IMR-90 (cell line): ENCODE measurements around the gene ZNF513. TPM values are rescaled to one million over a fixed set of nuclear protein-coding genes. Genes with fewer than 3 reads are reported as not detected.
A peak's percentile ranks its signal among the peaks of the same experiment; 100 is the strongest.

Experiments
- ATAC-seq: fragments of 200-7000 bp; cut with Tn5 transposase; 2 replicates; pipeline ENCODE4 v1.9.1; 2020; ENCODE audit warnings: low read depth, mild to moderate bottlenecking, moderate library complexity
- BruUV-seq: library from RNA; stranded (reverse); fragments of 400-500 nt; replicated peaks from 2 replicates; lab custom pipeline; 2021; lab: Mats Ljungman, UMichigan
- CTCF ChIA-PET: fragments of 300-600 bp; formaldehyde crosslinking; extraction: SDS; loops from one replicate; lab custom pipeline; 2021; ENCODE audit warnings: antibody characterized with exemption; lab: Yijun Ruan, JAX
- POLR2A ChIA-PET: fragments of 300-600 bp; sonication (Branson Sonifier 250); formaldehyde crosslinking; loops from one replicate; lab custom pipeline; 2022; ENCODE audit warnings: antibody characterized with exemption; ENCODE audit not compliant: unreplicated experiment; lab: Charles Lee
- DNase-seq: peaks from one replicate; pipeline ENCODE4 v3.0.0; 2013
- H2AFZ ChIP-seq: replicated peaks from 2 replicates; pipeline ENCODE3; 2013; ENCODE audit warnings: low read length, mild to moderate bottlenecking; ENCODE audit not compliant: poor library complexity
- H2AK5ac ChIP-seq: 2 replicates; pipeline ENCODE4 v1.6.1; 2013; ENCODE audit warnings: low read depth, low read length, inconsistent platforms
- H2AK9ac ChIP-seq: replicated peaks from 2 replicates; pipeline ENCODE3; 2013; ENCODE audit warnings: mild to moderate bottlenecking, low read depth, low read length, moderate library complexity; ENCODE audit not compliant: poor library complexity
- H2BK120ac ChIP-seq: 2 replicates; pipeline ENCODE4 v1.6.1; 2013; ENCODE audit warnings: low read depth, low read length, inconsistent platforms
- H2BK15ac ChIP-seq: 3 replicates; pipeline ENCODE4 v1.6.1; 2013; ENCODE audit warnings: low read depth, low read length, inconsistent platforms
- H2BK20ac ChIP-seq: 2 replicates; pipeline ENCODE4 v1.6.1; 2013; ENCODE audit warnings: low read depth, mild to moderate bottlenecking, inconsistent platforms, low read length, moderate library complexity
- H2BK5ac ChIP-seq: 2 replicates; pipeline ENCODE4 v1.6.1; 2013; ENCODE audit warnings: mild to moderate bottlenecking, low read depth, low read length, inconsistent platforms; ENCODE audit not compliant: poor library complexity, severe bottlenecking
- H3K14ac ChIP-seq: replicated peaks from 2 replicates; pipeline ENCODE4 v1.6.1; 2013; ENCODE audit warnings: low read depth, low read length, inconsistent platforms
- H3K18ac ChIP-seq: 2 replicates; pipeline ENCODE4 v1.6.1; 2013; ENCODE audit warnings: low read depth, low read length, control low read depth
- H3K23ac ChIP-seq: 2 replicates; pipeline ENCODE4 v1.6.1; 2013; ENCODE audit warnings: low read depth, low read length, inconsistent platforms
- H3K27ac ChIP-seq: 2 replicates; pipeline ENCODE4 v1.5.1; 2013; ENCODE audit warnings: mild to moderate bottlenecking, control low read depth, low read length; ENCODE audit not compliant: insufficient read depth
- H3K27me3 ChIP-seq: 2 replicates; pipeline ENCODE4 v1.6.1; 2013; ENCODE audit warnings: low read length; ENCODE audit not compliant: control insufficient read depth, insufficient read depth
- H3K36me3 ChIP-seq: 2 replicates; pipeline ENCODE4 v1.6.1; 2013; ENCODE audit warnings: low read length, mixed read lengths; ENCODE audit not compliant: control insufficient read depth, insufficient read depth
- H3K4ac ChIP-seq: 2 replicates; pipeline ENCODE4 v1.6.1; 2013; ENCODE audit warnings: low read depth, low read length, inconsistent platforms
- H3K4me1 ChIP-seq: 2 replicates; pipeline ENCODE4 v1.6.1; 2013; ENCODE audit warnings: low read length, mixed read lengths; ENCODE audit not compliant: control insufficient read depth, insufficient read depth
- H3K4me2 ChIP-seq: 2 replicates; pipeline ENCODE4 v1.6.1; 2013; ENCODE audit warnings: low read depth, mild to moderate bottlenecking, control low read depth, low read length, moderate library complexity
- H3K4me3 ChIP-seq: 2 replicates; pipeline ENCODE4 v1.5.1; 2013; ENCODE audit warnings: low read depth, mild to moderate bottlenecking, control low read depth, low read length, moderate library complexity; ENCODE audit not compliant: insufficient read depth
- H3K56ac ChIP-seq: 2 replicates; pipeline ENCODE4 v1.6.1; 2013; ENCODE audit warnings: low read length, inconsistent platforms; ENCODE audit not compliant: insufficient read depth; ENCODE audit errors: extremely low read depth
- H3K79me1 ChIP-seq, 2 experiments: 2 replicates each; pipeline ENCODE4 v1.6.1; 2013; ENCODE audit warnings: low read length in 2 of 2, inconsistent platforms in 1 of 2, low read depth in 1 of 2
- H3K9ac ChIP-seq: 2 replicates; pipeline ENCODE4 v1.6.1; 2013; ENCODE audit warnings: low read depth, low read length, control low read depth
- H3K9me1 ChIP-seq: 2 replicates; pipeline ENCODE4 v1.6.1; 2013; ENCODE audit warnings: low read length, inconsistent platforms; ENCODE audit not compliant: insufficient read depth
- H3K9me3 ChIP-seq: 2 replicates; pipeline ENCODE4 v1.6.1; 2013; ENCODE audit warnings: low read length; ENCODE audit not compliant: control insufficient read depth, insufficient read depth
- H4K20me1 ChIP-seq: 2 replicates; pipeline ENCODE4 v1.6.1; 2013; ENCODE audit warnings: low read length, inconsistent platforms; ENCODE audit not compliant: insufficient read depth
- H4K5ac ChIP-seq: 2 replicates; pipeline ENCODE4 v1.6.1; 2013; ENCODE audit warnings: mild to moderate bottlenecking, low read depth, low read length, control low read depth
- H4K8ac ChIP-seq, 2 experiments: 2 replicates each; pipeline ENCODE4 v1.6.1; 2013; ENCODE audit warnings: low read depth in 2 of 2, low read length in 2 of 2, control low read depth in 1 of 2, inconsistent platforms in 1 of 2
- H4K91ac ChIP-seq: 2 replicates; pipeline ENCODE4 v1.6.1; 2013; ENCODE audit warnings: low read depth, low read length, inconsistent platforms; ENCODE audit not compliant: insufficient read depth
- CEBPB ChIP-seq: IDR thresholded peaks from 2 replicates; pipeline ENCODE4 v1.6.1; 2012; ENCODE audit warnings: low read depth, low read length, improper control_type of control experiment
- MXI1 ChIP-seq: IDR thresholded peaks from 2 replicates; pipeline ENCODE4 v1.6.1; 2012; ENCODE audit warnings: low read depth, mild to moderate bottlenecking, low read length, moderate library complexity, borderline replicate concordance
- RCOR1 ChIP-seq: IDR thresholded peaks from 2 replicates; pipeline ENCODE4 v1.6.1; 2012; ENCODE audit warnings: mild to moderate bottlenecking, low read length, improper control_type of control experiment; ENCODE audit not compliant: insufficient replicate concordance
- WGBS, 2 experiments: methylation state at CpG; one replicate each; pipeline versions ENCODE4 v1.1.5 to v1.1.7; 2013; ENCODE audit warnings: missing lambda C conversion rate in 2 of 2; ENCODE audit not compliant: insufficient read length in 1 of 2; ENCODE audit errors: extremely low coverage in 2 of 2; 5-methylcytosine and 5-hydroxymethylcytosine counted together
- dilution Hi-C: fragments of 300-500 bp; cut with HindIII; formaldehyde crosslinking; loops from one replicate; pipeline ENCODE4 v1.14.3; 2018; ENCODE audit warnings: low sequenced_read_pairs; ENCODE audit not compliant: unreplicated experiment
- in situ Hi-C: fragments of 300-500 bp; cut with MboI; formaldehyde crosslinking; loops from 3 replicates; pipeline ENCODE4 v1.14.3; 2019; ENCODE audit warnings: low sequenced_read_pairs, inconsistent platforms, mixed read lengths
- intact Hi-C: fragments of 100-400 bp; cut with micrococcal nuclease; formaldehyde crosslinking; loops from 2 replicates; pipeline ENCODE4 v1.10.0; 2022
- polyA plus RNA-seq, 3 experiments: library from polyadenylated mRNA; depleted of rRNA; stranded (reverse); fragments of >200 nt; gene quantifications; 2 replicates each; pipeline ENCODE4 v1.2.3, GENCODE V29; 2012; ENCODE audit warnings: low replicate concordance in 1 of 3
- total RNA-seq: library from RNA; depleted of rRNA; stranded (reverse); fragments of >200 nt; gene quantifications from 2 replicates; pipeline ENCODE4 v1.2.3, GENCODE V29; 2012
- TF ChIP-seq, protein P1 (sequence below): fragments of 150-350 bp; IDR thresholded peaks from 2 replicates; pipeline ENCODE4 v1.6.1; 2017; ENCODE audit warnings: mild to moderate bottlenecking, antibody characterized with exemption, low read length, low read depth
- TF ChIP-seq, protein P2 (sequence below): fragments of 150-350 bp; IDR thresholded peaks from 2 replicates; pipeline ENCODE4 v1.6.1; 2016; ENCODE audit warnings: low read depth, mild to moderate bottlenecking, low read length, moderate library complexity, borderline replicate concordance

ZNF513 gene
- total and polyA plus RNA-seq, 2 of the 4 experiments (the other 2 are of a cell fraction) = 3.4 to 23.7 TPM

DNA sequence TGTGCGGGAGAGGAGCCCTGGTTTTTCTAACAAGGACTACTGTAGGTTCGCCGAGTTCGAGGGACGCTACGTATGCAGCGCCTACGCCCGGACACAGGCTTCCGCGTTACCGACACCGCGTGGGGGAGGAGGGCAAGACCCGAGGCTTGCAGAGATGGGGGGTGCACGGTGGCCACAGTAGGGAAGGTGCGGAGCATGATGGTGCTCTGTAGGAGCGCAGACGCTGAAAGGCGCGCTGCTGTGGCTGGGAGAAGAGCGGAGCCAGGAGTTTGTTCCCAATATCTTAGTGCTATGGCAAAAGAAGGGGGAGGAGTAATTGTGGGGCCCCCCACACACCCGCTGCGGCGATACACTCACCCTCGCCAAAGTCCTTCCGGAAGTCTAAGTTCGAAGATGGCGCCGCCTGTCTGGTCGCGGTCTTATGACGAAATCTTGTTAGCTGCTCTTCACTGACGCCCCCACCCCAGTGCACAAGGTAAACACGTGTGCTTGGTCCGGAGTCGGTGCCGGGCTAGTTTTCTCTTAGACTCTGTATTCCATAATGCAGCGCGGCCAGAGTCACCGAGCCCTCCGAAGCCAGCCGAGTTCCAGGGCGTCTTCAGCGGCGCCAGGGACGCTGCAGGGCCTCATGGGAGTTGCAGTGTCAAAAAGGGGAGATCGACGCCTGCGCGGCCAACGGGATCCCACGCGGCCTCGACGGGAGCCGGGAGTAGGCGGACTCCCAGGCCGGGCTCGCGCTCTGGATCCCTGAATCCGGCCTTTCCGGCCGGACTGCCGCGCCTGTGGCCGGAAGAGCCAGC, 24.0 kb downstream of the ZNF513 start, which contains the start of gene GTF3C2 (continued):
- TF ChIP-seq, protein P1, sequence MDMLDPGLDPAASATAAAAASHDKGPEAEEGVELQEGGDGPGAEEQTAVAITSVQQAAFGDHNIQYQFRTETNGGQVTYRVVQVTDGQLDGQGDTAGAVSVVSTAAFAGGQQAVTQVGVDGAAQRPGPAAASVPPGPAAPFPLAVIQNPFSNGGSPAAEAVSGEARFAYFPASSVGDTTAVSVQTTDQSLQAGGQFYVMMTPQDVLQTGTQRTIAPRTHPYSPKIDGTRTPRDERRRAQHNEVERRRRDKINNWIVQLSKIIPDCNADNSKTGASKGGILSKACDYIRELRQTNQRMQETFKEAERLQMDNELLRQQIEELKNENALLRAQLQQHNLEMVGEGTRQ = peak; percentile 25; the same call in 1 of the 2 replicates
- TF ChIP-seq CEBPB = peak; percentile 84

DNA sequence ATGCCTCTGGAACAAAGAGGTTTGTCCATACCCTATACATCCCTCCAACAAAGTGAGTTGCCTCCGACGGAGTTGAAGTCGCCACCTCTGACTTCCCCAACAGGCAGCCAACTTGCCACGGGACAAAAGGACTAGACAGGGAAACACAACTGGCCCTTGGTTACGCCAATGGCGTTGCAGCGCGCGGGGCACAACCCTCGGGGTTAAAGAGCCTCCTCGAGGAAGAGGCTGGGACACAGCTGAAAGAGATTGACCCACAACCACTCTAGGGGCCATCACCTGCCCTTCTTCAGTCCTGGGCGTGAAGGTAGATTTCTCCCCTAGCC, 24.5 kb downstream of the ZNF513 start:
- ChIA-PET POLR2A (interaction anchor here (1.6 kb wide), 1 partner anchor 24 kb away, joined by 5 read pairs; the partner anchor contains the start of gene ZNF513), CTCF (no interaction called here)
- no peaks in the 10 kb centered on the region for H3K9me3 ChIP-seq
- 0% methylated on average over 3 of the region's 12 CpGs; no CpG with 5 or more reads in 1 of the 2 experiments for WGBS, 2 experiments
- ATAC-seq (peak; percentile 40), DNase-seq (peak; percentile 53)
- intact Hi-C loops = loop anchor here (5.0 kb wide), 1 partner anchor 34 kb away; the partner anchor contains the start of gene MPV17
- H2AFZ ChIP-seq = peak overlapping the region; percentile 98
- H3K9ac ChIP-seq = peak overlapping the region; percentile 92
- peak overlapping the region; percentile 94 for H2AK5ac ChIP-seq
- H3K27me3 ChIP-seq = no peaks in the 10 kb centered on the region
- H4K5ac ChIP-seq = peak overlapping the region; percentile 48
- 0 out of 2 replicates have a peak, but pooled peaks have one; percentile 36 for TF ChIP-seq MXI1
- no peak for TF ChIP-seq RCOR1
- TF ChIP-seq, protein P2, sequence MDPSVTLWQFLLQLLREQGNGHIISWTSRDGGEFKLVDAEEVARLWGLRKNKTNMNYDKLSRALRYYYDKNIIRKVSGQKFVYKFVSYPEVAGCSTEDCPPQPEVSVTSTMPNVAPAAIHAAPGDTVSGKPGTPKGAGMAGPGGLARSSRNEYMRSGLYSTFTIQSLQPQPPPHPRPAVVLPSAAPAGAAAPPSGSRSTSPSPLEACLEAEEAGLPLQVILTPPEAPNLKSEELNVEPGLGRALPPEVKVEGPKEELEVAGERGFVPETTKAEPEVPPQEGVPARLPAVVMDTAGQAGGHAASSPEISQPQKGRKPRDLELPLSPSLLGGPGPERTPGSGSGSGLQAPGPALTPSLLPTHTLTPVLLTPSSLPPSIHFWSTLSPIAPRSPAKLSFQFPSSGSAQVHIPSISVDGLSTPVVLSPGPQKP = no peak
- dilution Hi-C loops = no loop called here
- H3K4me1 ChIP-seq = peaks cover 8% of the 10 kb centered on the region
- peak overlapping the region; percentile 81 for H3K56ac ChIP-seq
- H4K20me1 ChIP-seq = no peaks in the 10 kb centered on the region; the same call in 1 of the 2 replicates
- in situ Hi-C loops = no loop called here
- peak overlapping the region; percentile 88 for H3K4me3 ChIP-seq
- H2BK20ac ChIP-seq = no peak overlapping the region
- peak overlapping the region; percentile 95 for H3K4ac ChIP-seq
- no peak overlapping the region for H2BK15ac ChIP-seq
- H3K27ac ChIP-seq = peak overlapping the region; percentile 88
- H3K4me2 ChIP-seq = peak overlapping the region; percentile 93
- BruUV-seq = no TSS peak
- peaks cover 21 to 42% of the 10 kb centered on the region in 2 experiments for H3K79me1 ChIP-seq
- H4K8ac ChIP-seq = peak overlapping the region; percentile 73 to 98
- peak overlapping the region; percentile 71 for H2BK5ac ChIP-seq
- no peaks in the 10 kb centered on the region; the same call in 1 of the 2 replicates for H3K9me1 ChIP-seq
- peak overlapping the region; percentile 96 for H2AK9ac ChIP-seq
- H3K23ac ChIP-seq = peak overlapping the region; percentile 69
- peak overlapping the region; percentile 24; the same call in 1 of the 2 replicates for H3K18ac ChIP-seq
- H3K14ac ChIP-seq = peak overlapping the region; percentile 88
- peak overlapping the region; percentile 65 for H2BK120ac ChIP-seq
- H3K36me3 ChIP-seq = no peaks in the 10 kb centered on the region
- H4K91ac ChIP-seq = peak overlapping the region; percentile 87
